Heart right ventricle (tissue), 16 donors: Measurements from ENCODE around the gene RBM4B. TPM values are rescaled to one million over a fixed set of nuclear protein-coding genes. Genes with fewer than 3 reads are reported as not detected.

ENCODE experiments used
- ATAC-seq, 8 donors: fragments of 200-7000 bp; cut with Tn5 transposase; one replicate each; pipeline ENCODE4 v1.9.1; 2020; ENCODE audit warnings: mild to moderate bottlenecking in 8 of 8, moderate library complexity in 8 of 8, moderate number of reproducible peaks in 1 of 8
- DNase-seq, 2 donors: peaks; one replicate each; pipeline ENCODE4 v3.0.0-alpha.2; 2020
- H3K27ac ChIP-seq, 10 donors: fragments of 200-600 bp; sonication (generic) in 2 of 10; one replicate each; pipeline versions ENCODE4 v1.5.0 to v1.8.0; 2020 to 2022; ENCODE audit warnings: mild to moderate bottlenecking in 3 of 10
- H3K27me3 ChIP-seq, 7 donors: fragments of 200-600 bp; one replicate each; pipeline ENCODE4 v1.8.0; 2021 to 2022; ENCODE audit warnings: mild to moderate bottlenecking in 2 of 7
- H3K36me3 ChIP-seq, 9 donors: fragments of 200-600 bp; sonication (generic) in 1 of 9; one replicate each; pipeline versions ENCODE4 v1.5.0 to v1.8.0; 2020 to 2022; ENCODE audit warnings: mild to moderate bottlenecking in 2 of 9
- H3K4me1 ChIP-seq, 9 donors: fragments of 200-600 bp; sonication (generic) in 1 of 9; one replicate each; pipeline versions ENCODE4 v1.5.0 to v1.8.0; 2020 to 2022; ENCODE audit warnings: mild to moderate bottlenecking in 4 of 9
- H3K4me3 ChIP-seq, 10 donors: fragments of 200-600 bp; sonication (generic) in 2 of 10; one replicate each; pipeline versions ENCODE4 v1.5.0 to v1.8.0; 2020 to 2022; ENCODE audit warnings: mild to moderate bottlenecking in 7 of 10, moderate library complexity in 2 of 10
- H3K9me3 ChIP-seq, 11 donors: fragments of 200-600 bp in 10 of 11; sonication (generic) in 2 of 11; one replicate each; pipeline versions ENCODE4 v1.5.0 to v1.8.0; 2013 to 2022; ENCODE audit warnings: mild to moderate bottlenecking in 2 of 11, control low read depth in 1 of 11, moderate library complexity in 1 of 11
- CTCF ChIP-seq, 9 donors: fragments of 200-600 bp; sonication (generic) in 2 of 9; IDR thresholded peaks; one replicate each; pipeline versions ENCODE4 v1.5.0 to v1.8.0; 2021 to 2022; ENCODE audit warnings: antibody characterized with exemption in 9 of 9, mild to moderate bottlenecking in 5 of 9, moderate library complexity in 1 of 9
- WGBS, 2 donors: extraction: QIAGEN DNeasy Blood & Tissue Kit; methylation state at CpG; one replicate each; pipeline ENCODE4 v1.1.7; 2013; ENCODE audit warnings: inconsistent platforms in 1 of 2; 5-methylcytosine and 5-hydroxymethylcytosine counted together
- intact Hi-C, 10 donors: fragments of 100-400 bp; cut with DNase I; formaldehyde crosslinking; loops; one replicate each; pipeline versions ENCODE4 v1.11.1 to v1.14.2; 2022
- polyA plus RNA-seq, 2 donors: library from polyadenylated mRNA; stranded (reverse); fragments of 200-250 nt; gene quantifications; one replicate each; pipeline ENCODE4 v1.2.3, GENCODE V29; 2013
- total RNA-seq, 10 donors: library from RNA; stranded (reverse); fragmentation: NEBNext Ultra II Directional in 3 of 10; extraction: Animal tissue kit (Norgen Biotek cat#: 25700) in 3 of 10; gene quantifications; one replicate each; pipeline versions ENCODE4 v1.2.1 to v1.2.4, GENCODE V29; 2021 to 2023
- donor health status: Arrhythmogenic right ventricular cardiomyopathy.
- donor health status: ischemic (EF 13 %, LVEDD 7.1; RV severe dilation, severe dysfunction).
- donor health status: healthy with polysubstance abuse.
- donor health status: DM: no; HTN: yes; CAD: no.
- donor health status: DM: no; HTN: no; CAD: no.
- donor health status: ischemic (EF 25% LVEDD 6.9; RV normal size, moderate dysfunction).
- donor health status: ischemic (EF 25% LVEDD 5.7; RV mildly dilated, moderate dysfunction).
- donor health status: healthy.
- donor health status: DM: yes; HTN: yes; CAD: no.
- donor health status: Ischemic cardiomyopathy.
- donor health status: ischemic (EF 35%, LVEDD 5.7; RV mildly dilated, moderate dysfunction).
- donor health status: nonischemic (EF 11% LVEDD 7.7; RV severe dilation, severe dysfunction).
- donor health status: DM: yes; HTN: yes; CAD: no.
- donor health status: PGD.
- donor health status: ischemic (EF 29% LVEDD 5.4; RV normal size, mild dysfunction).
- donor health status: nonischemic (EF 23%, LVEDD 6.1; RV moderate dilation, normal function).

Gene RBM4B
- total and polyA plus RNA-seq, 12 donors, result 5.7 to 12.6 (median 9.0) TPM

GRCh38 chr11:66636411-66636810, 41.3 kb downstream of the RBM4B start:
- H3K27me3 ChIP-seq, result no peaks in the 10 kb centered on the region
- H3K4me3 ChIP-seq, result no peak overlapping the region
- no peak for DNase-seq
- no peak overlapping the region for H3K27ac ChIP-seq
- intact Hi-C loops, result loop anchor here in 2 of 10 donors (5.0 kb wide), 1 partner anchor 41 kb away; the partner anchor contains the start of gene RBM4B (in 2 of the 2)
- TF ChIP-seq CTCF (IDR thresholded peaks at IDR 0.05), result no peak
- peaks cover 10 to 48% (median 32%) of the 10 kb centered on the region in 9 donors for H3K4me1 ChIP-seq
- H3K9me3 ChIP-seq, result no peaks in the 10 kb centered on the region
- 80% methylated on average over 3 of the region's 3 CpGs for whole genome bisulfite sequencing, 2 donors
- ATAC-seq, result no peak
- H3K36me3 ChIP-seq, result peaks cover 0 to 55% (median 11%) of the 10 kb centered on the region in 9 donors

GRCh38 chr11:66632952-66633351, 44.7 kb downstream of the RBM4B start:
- no peak for ATAC-seq
- Histone ChIP-seq H3K9me3 (no peaks in the 10 kb centered on the region), H3K27ac (no peak overlapping the region), H3K4me1 (peaks cover 0 to 25% (median 13%) of the 10 kb centered on the region in 9 donors), H3K4me3 (no peak overlapping the region), H3K27me3 (no peaks in the 10 kb centered on the region), H3K36me3 (peaks cover 0 to 72% (median 19%) of the 10 kb centered on the region in 9 donors)
- no peak for TF ChIP-seq CTCF (IDR thresholded peaks at IDR 0.05)
- DNase-seq, result no peak
- intact Hi-C loops, result no loop called here
- WGBS, 2 donors, result 82 to 89% methylated on average over 2 of the region's 2 CpGs

- H3K4me3 ChIP-seq, result no peak overlapping the region
- H3K27ac ChIP-seq, result no peak overlapping the region
- intact Hi-C loops, result no loop called here
- H3K4me1 ChIP-seq, result peaks cover 0 to 15% (median 3%) of the 10 kb centered on the region in 9 donors
- ATAC-seq, result no peak
- WGBS, 2 donors, result 88 to 91% methylated on average over 6 of the region's 6 CpGs
- no peak for TF ChIP-seq CTCF (IDR thresholded peaks at IDR 0.05)
- no peaks in the 10 kb centered on the region for H3K27me3 ChIP-seq
- no peaks in the 10 kb centered on the region for H3K9me3 ChIP-seq
- no peak for DNase-seq
- H3K36me3 ChIP-seq, result peaks cover 0 to 83% (median 29%) of the 10 kb centered on the region in 9 donors
These were observed 45.8 kb downstream of the RBM4B start for GRCh38 chr11:66631883-66632282.

- ATAC-seq (no peak), DNase-seq (no peak)
- intact Hi-C loops, result no loop called here
- Histone ChIP-seq H3K36me3 (peaks cover 0 to 97% (median 54%) of the 10 kb centered on the region in 9 donors), H3K4me1 (peaks cover 3 to 20% (median 12%) of the 10 kb centered on the region in 9 donors), H3K27ac (no peak overlapping the region), H3K27me3 (no peaks in the 10 kb centered on the region), H3K4me3 (no peak overlapping the region), H3K9me3 (no peaks in the 10 kb centered on the region)
- 85 to 86% methylated on average over 2 of the region's 2 CpGs for WGBS, 2 donors
- TF ChIP-seq CTCF (IDR thresholded peaks at IDR 0.05), result no peak
These were observed 48.3 kb downstream of the RBM4B start for GRCh38 chr11:66629356-66629755.
